Mucosa of stomach (tissue), 1 donor: ENCODE data around the gene FILIP1L.

Source experiments
- H3K27me3 ChIP-seq: one replicate; pipeline ENCODE4 v1.7.0; 2013; ENCODE audit warnings: mild to moderate bottlenecking, low read length; ENCODE audit not compliant: control insufficient read depth, insufficient read depth
- H3K36me3 ChIP-seq: one replicate; pipeline ENCODE4 v1.7.0; 2013; ENCODE audit warnings: low read length; ENCODE audit not compliant: control insufficient read depth, insufficient read depth
- H3K4me1 ChIP-seq: one replicate; pipeline ENCODE4 v1.7.0; 2013; ENCODE audit warnings: mild to moderate bottlenecking, low read length; ENCODE audit not compliant: control insufficient read depth, insufficient read depth
- H3K4me3 ChIP-seq: one replicate; pipeline ENCODE4 v1.7.0; 2013; ENCODE audit warnings: low read length
- H3K9ac ChIP-seq: one replicate; pipeline ENCODE4 v1.7.0; 2013; ENCODE audit warnings: mild to moderate bottlenecking, low read length, moderate library complexity
- H3K9me3 ChIP-seq: one replicate; pipeline ENCODE4 v1.7.0; 2013; ENCODE audit warnings: mild to moderate bottlenecking, low read length, moderate library complexity; ENCODE audit not compliant: control insufficient read depth
- donor health status: Pancreatic carcinoma.

Gene FILIP1L

GRCh38 chr3:99984668-99985067 is 129.6 kb downstream of the FILIP1L start:
- H3K9me3 ChIP-seq = no peaks in the 10 kb centered on the region
- H3K9ac ChIP-seq = no peak overlapping the region
- H3K27me3 ChIP-seq = no peaks in the 10 kb centered on the region

GRCh38 chr3:99984139-99984538 is 130.2 kb downstream of the FILIP1L start:
- H3K9ac ChIP-seq = no peak overlapping the region
- no peak overlapping the region for H3K4me3 ChIP-seq
- no peaks in the 10 kb centered on the region for H3K36me3 ChIP-seq
- no peaks in the 10 kb centered on the region for H3K4me1 ChIP-seq
- H3K27me3 ChIP-seq = no peaks in the 10 kb centered on the region
- no peaks in the 10 kb centered on the region for H3K9me3 ChIP-seq

More at GRCh38 chr3:99984668-99985067, 129.6 kb downstream of the FILIP1L start:
- Histone ChIP-seq H3K4me3 (no peak overlapping the region), H3K4me1 (no peaks in the 10 kb centered on the region), H3K36me3 (no peaks in the 10 kb centered on the region)

GRCh38 chr3:99982650-99983049 is 131.7 kb downstream of the FILIP1L start:
- Histone ChIP-seq H3K36me3 (no peaks in the 10 kb centered on the region), H3K4me3 (no peak overlapping the region), H3K9ac (no peak overlapping the region), H3K4me1 (no peaks in the 10 kb centered on the region), H3K27me3 (no peaks in the 10 kb centered on the region), H3K9me3 (no peaks in the 10 kb centered on the region)

- Histone ChIP-seq H3K9me3 (no peaks in the 10 kb centered on the region), H3K4me1 (no peaks in the 10 kb centered on the region)
Measured at GRCh38 chr3:99981138-99981537, 133.2 kb downstream of the FILIP1L start.

GRCh38 chr3:99980606-99981005 is 133.7 kb downstream of the FILIP1L start:
- no peaks in the 10 kb centered on the region for H3K9me3 ChIP-seq
- H3K9ac ChIP-seq = no peak overlapping the region
- no peaks in the 10 kb centered on the region for H3K4me1 ChIP-seq
- H3K4me3 ChIP-seq = no peak overlapping the region
- no peaks in the 10 kb centered on the region for H3K36me3 ChIP-seq
- no peaks in the 10 kb centered on the region for H3K27me3 ChIP-seq

More at GRCh38 chr3:99981138-99981537, 133.2 kb downstream of the FILIP1L start:
- Histone ChIP-seq H3K36me3 (no peaks in the 10 kb centered on the region), H3K9ac (no peak overlapping the region), H3K27me3 (no peaks in the 10 kb centered on the region), H3K4me3 (no peak overlapping the region)

- peaks cover 12% of the 10 kb centered on the region for H3K4me1 ChIP-seq
- H3K9ac ChIP-seq = no peak overlapping the region
- no peaks in the 10 kb centered on the region for H3K9me3 ChIP-seq
- no peak overlapping the region for H3K4me3 ChIP-seq
- no peaks in the 10 kb centered on the region for H3K36me3 ChIP-seq
- H3K27me3 ChIP-seq = no peaks in the 10 kb centered on the region
Measured at GRCh38 chr3:99978221-99978620, 136.1 kb downstream of the FILIP1L start.

GRCh38 chr3:99976584-99976983 is 137.7 kb downstream of the FILIP1L start:
- Histone ChIP-seq H3K9ac (no peak overlapping the region), H3K9me3 (no peaks in the 10 kb centered on the region), H3K27me3 (no peaks in the 10 kb centered on the region), H3K4me3 (no peak overlapping the region), H3K4me1 (peaks cover 12% of the 10 kb centered on the region), H3K36me3 (no peaks in the 10 kb centered on the region)

GRCh38 chr3:99974989-99975388 is 139.3 kb downstream of the FILIP1L start:
- Histone ChIP-seq H3K9ac (no peak overlapping the region), H3K4me1 (peaks cover 12% of the 10 kb centered on the region), H3K27me3 (no peaks in the 10 kb centered on the region), H3K9me3 (no peaks in the 10 kb centered on the region), H3K36me3 (no peaks in the 10 kb centered on the region), H3K4me3 (no peak overlapping the region)

GRCh38 chr3:99972380-99973104 is 141.8 kb downstream of the FILIP1L start:
- Histone ChIP-seq H3K4me1 (peaks cover 12% of the 10 kb centered on the region), H3K36me3 (no peaks in the 10 kb centered on the region), H3K9me3 (no peaks in the 10 kb centered on the region)

GRCh38 chr3:99971761-99972160 is 142.5 kb downstream of the FILIP1L start:
- H3K4me1 ChIP-seq = peaks cover 19% of the 10 kb centered on the region
- no peaks in the 10 kb centered on the region for H3K27me3 ChIP-seq
- no peak overlapping the region for H3K9ac ChIP-seq
- no peaks in the 10 kb centered on the region for H3K9me3 ChIP-seq
- no peaks in the 10 kb centered on the region for H3K36me3 ChIP-seq
- no peak overlapping the region for H3K4me3 ChIP-seq

More at GRCh38 chr3:99972380-99973104, 141.8 kb downstream of the FILIP1L start:
- Histone ChIP-seq H3K27me3 (no peaks in the 10 kb centered on the region), H3K9ac (no peak overlapping the region), H3K4me3 (no peak overlapping the region)

- H3K4me3 ChIP-seq = no peak overlapping the region
- no peak overlapping the region for H3K9ac ChIP-seq
- no peaks in the 10 kb centered on the region for H3K36me3 ChIP-seq
- H3K4me1 ChIP-seq = peaks cover 34% of the 10 kb centered on the region
- H3K27me3 ChIP-seq = no peaks in the 10 kb centered on the region
- no peaks in the 10 kb centered on the region for H3K9me3 ChIP-seq
Measured at GRCh38 chr3:99970198-99970597, 144.1 kb downstream of the FILIP1L start.

GRCh38 chr3:99969136-99969535 is 145.2 kb downstream of the FILIP1L start:
- no peak overlapping the region for H3K9ac ChIP-seq
- no peaks in the 10 kb centered on the region for H3K9me3 ChIP-seq
- peaks cover 35% of the 10 kb centered on the region for H3K4me1 ChIP-seq
- H3K27me3 ChIP-seq = no peaks in the 10 kb centered on the region
- no peaks in the 10 kb centered on the region for H3K36me3 ChIP-seq
- no peak overlapping the region for H3K4me3 ChIP-seq
